ENCODE measurements around the gene ACP6. TPM values are rescaled to one million over a fixed set of nuclear protein-coding genes. Genes with fewer than 3 reads are reported as not detected.
"Not testable (repeated sequence)": the region's sequence is repeated elsewhere in the genome, so short reads cannot be mapped to it uniquely, and the experiment has no call there.

The ACP6 gene
- total RNA-seq, 1 experiment from 2014 or later, result 31.5 TPM

- H3K36me3 Mint-ChIP-seq, result peaks cover 19% of the 10 kb centered on the region
- peaks cover 2% of the 10 kb centered on the region; the same call in 1 of the 2 replicates for H3K27me3 Mint-ChIP-seq (ENCODE audit: low read depth)
- H3K4me3 Mint-ChIP-seq, result no peak overlapping the region
- TF ChIP-seq CBFB (CRISPR knock-in tag; IDR thresholded peaks at IDR 0.05; ENCODE audit: low read depth) (no peak), ZNF121 (CRISPR knock-in tag; IDR thresholded peaks at IDR 0.05) (no peak), FOXP1 (CRISPR knock-in tag; IDR thresholded peaks at IDR 0.05; ENCODE audit: borderline replicate concordance) (no peak), GTF2I (CRISPR knock-in tag; conservative IDR thresholded peaks at IDR 0.05) (no peak), RORB (CRISPR knock-in tag; IDR thresholded peaks at IDR 0.05) (no peak), GRHL2 (CRISPR knock-in tag; IDR thresholded peaks at IDR 0.05; ENCODE audit: insufficient replicate concordance, severe bottlenecking) (no peak), CDX4 (CRISPR knock-in tag; IDR thresholded peaks at IDR 0.05; ENCODE audit: borderline replicate concordance) (no peak), CTCF (IDR thresholded peaks at IDR 0.05) (no peak), ZNF671 (CRISPR knock-in tag; IDR thresholded peaks at IDR 0.05) (no peak), SMAD4 (CRISPR knock-in tag; IDR thresholded peaks at IDR 0.05) (no peak), NFATC4 (CRISPR knock-in tag; IDR thresholded peaks at IDR 0.05) (no peak), HMGXB4 (CRISPR knock-in tag; IDR thresholded peaks at IDR 0.05) (no peak), MAX (CRISPR knock-in tag; IDR thresholded peaks at IDR 0.05) (no peak), RELA (CRISPR knock-in tag; IDR thresholded peaks at IDR 0.05; ENCODE audit: borderline replicate concordance) (no peak), FOXJ3 (CRISPR knock-in tag; IDR thresholded peaks at IDR 0.05; ENCODE audit: borderline replicate concordance) (no peak), ZNF317 (CRISPR knock-in tag; IDR thresholded peaks at IDR 0.05; ENCODE audit: borderline replicate concordance, low read depth) (no peak)
- POLR2A ChIA-PET, result no interaction called here
- no peak overlapping the region for H3K27ac Mint-ChIP-seq
- DNase-seq (ENCODE audit: low spot score), result no peak
- H3K4me1 Mint-ChIP-seq, result no peaks in the 10 kb centered on the region
- CTCF ChIA-PET, result no interaction called here
- peaks cover 48% of the 10 kb centered on the region for H3K9me3 Mint-ChIP-seq
- ATAC-seq, result no peak
Observed at GRCh38 chr1:147683163-147683763, 12.9 kb upstream of the ACP6 start.

- H3K27me3 Mint-ChIP-seq (ENCODE audit: low read depth); CTCF ChIA-PET; ATAC-seq; H3K27ac Mint-ChIP-seq; POLR2A ChIA-PET; H3K4me1 Mint-ChIP-seq; H3K4me3 Mint-ChIP-seq; DNase-seq (ENCODE audit: low spot score): not testable (repeated sequence)
- H3K36me3 Mint-ChIP-seq, result peaks cover 32% of the 10 kb centered on the region
- peaks cover 63% of the 10 kb centered on the region for H3K9me3 Mint-ChIP-seq
Observed at GRCh38 chr1:147680608-147681235, 10.4 kb upstream of the ACP6 start.

GRCh38 chr1:147677681-147678080 is 7.4 kb upstream of the ACP6 start:
- DNase-seq (ENCODE audit: low spot score); H3K27me3 Mint-ChIP-seq (ENCODE audit: low read depth); ATAC-seq; H3K4me1 Mint-ChIP-seq; CTCF ChIA-PET; POLR2A ChIA-PET; H3K27ac Mint-ChIP-seq; H3K4me3 Mint-ChIP-seq: not testable (repeated sequence)
- peaks cover 47% of the 10 kb centered on the region for H3K9me3 Mint-ChIP-seq
- H3K36me3 Mint-ChIP-seq, result peaks cover 32% of the 10 kb centered on the region

All from WTC11 (cell line).